Measurements from ENCODE around the gene ADARB1.

DNA sequence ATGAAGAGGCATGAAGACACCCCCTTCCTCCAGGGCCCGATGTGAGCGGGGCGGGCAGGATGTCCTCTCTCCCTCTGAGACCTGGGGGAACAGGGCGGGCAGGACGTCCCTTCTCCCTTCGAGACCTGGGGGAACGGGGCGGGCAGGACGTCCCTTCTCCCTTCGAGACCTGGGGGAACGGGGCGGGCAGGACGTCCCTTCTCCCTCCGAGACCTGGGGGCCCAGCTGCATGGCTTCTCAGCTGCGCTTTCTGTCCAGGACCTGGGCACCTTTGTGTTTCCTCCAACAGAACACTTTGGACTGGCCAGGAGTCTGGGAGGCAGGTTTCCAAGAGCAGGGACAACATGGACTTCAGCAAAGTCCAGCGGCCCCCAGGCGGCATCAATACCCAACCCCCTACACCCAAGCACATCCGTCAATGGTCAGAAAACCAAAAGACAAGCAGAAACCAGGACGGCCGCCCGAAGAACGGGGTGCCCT, 30.8 kb upstream of the ADARB1 start:
- TF ChIP-seq, protein P1, sequence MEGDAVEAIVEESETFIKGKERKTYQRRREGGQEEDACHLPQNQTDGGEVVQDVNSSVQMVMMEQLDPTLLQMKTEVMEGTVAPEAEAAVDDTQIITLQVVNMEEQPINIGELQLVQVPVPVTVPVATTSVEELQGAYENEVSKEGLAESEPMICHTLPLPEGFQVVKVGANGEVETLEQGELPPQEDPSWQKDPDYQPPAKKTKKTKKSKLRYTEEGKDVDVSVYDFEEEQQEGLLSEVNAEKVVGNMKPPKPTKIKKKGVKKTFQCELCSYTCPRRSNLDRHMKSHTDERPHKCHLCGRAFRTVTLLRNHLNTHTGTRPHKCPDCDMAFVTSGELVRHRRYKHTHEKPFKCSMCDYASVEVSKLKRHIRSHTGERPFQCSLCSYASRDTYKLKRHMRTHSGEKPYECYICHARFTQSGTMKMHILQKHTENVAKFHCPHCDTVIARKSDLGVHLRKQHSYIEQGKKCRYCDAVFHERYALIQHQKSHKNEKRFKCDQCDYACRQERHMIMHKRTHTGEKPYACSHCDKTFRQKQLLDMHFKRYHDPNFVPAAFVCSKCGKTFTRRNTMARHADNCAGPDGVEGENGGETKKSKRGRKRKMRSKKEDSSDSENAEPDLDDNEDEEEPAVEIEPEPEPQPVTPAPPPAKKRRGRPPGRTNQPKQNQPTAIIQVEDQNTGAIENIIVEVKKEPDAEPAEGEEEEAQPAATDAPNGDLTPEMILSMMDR (IDR thresholded peaks at IDR 0.05) = no peak
- no peak for TF ChIP-seq POLR2A (IDR thresholded peaks at IDR 0.05; ENCODE audit: low read depth)
